Measurements from ENCODE around the gene NAALADL2.
"Not testable (repeated sequence)": the region's sequence is repeated elsewhere in the genome, so short reads cannot be mapped to it uniquely, and the experiment has no call there.

DNA sequence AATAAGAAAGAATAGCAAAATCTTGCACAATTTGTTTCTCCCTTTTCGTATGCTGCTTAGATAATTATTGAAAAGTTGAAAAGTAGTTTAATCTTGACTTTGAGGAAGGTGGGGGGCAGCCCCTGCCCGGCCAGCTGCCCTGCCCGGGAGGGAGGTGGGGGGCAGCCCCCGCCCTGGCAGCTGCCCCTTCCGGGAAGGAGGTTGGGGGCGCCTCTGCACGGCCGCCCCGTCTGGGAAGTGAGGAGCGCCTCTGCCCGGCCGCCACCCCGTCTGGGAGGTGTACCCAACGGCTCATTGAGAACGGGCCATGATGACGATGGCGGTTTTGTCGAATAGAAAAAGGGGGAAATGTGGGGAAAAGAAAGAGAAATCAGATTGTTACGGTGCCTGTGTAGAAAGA is 228.0 kb downstream of the NAALADL2 start:
- not testable (repeated sequence) for TF ChIP-seq CTCF (IDR thresholded peaks at IDR 0.05); ZFX (IDR thresholded peaks at IDR 0.05; ENCODE audit: borderline replicate concordance)
